DND-41 (cell line): ENCODE data around the gene GJD3.

Source experiments
- CTCF ChIP-seq: IDR thresholded peaks from 2 replicates; pipeline ENCODE4 v1.5.1; 2012; ENCODE audit warnings: borderline replicate concordance, low read length, moderate library complexity, mild to moderate bottlenecking; ENCODE audit not compliant: poor library complexity, severe bottlenecking; ENCODE audit errors: extremely low read depth
- EZH2 ChIP-seq: IDR thresholded peaks from 3 replicates; pipeline ENCODE4 v1.6.1; 2012; ENCODE audit warnings: borderline replicate concordance, low read depth, mild to moderate bottlenecking, moderate library complexity, low read length, inconsistent platforms; ENCODE audit not compliant: severe bottlenecking

- no peak for TF ChIP-seq CTCF
- TF ChIP-seq EZH2, result no peak
Observed at GRCh38 chr17:40320756-40321523, 43.6 kb downstream of the GJD3 start.
